DND-41 (cell line): Measurements from ENCODE around the gene ZNF583.

ENCODE experiments used
- EZH2 ChIP-seq: IDR thresholded peaks from 3 replicates; pipeline ENCODE4 v1.6.1; 2012; ENCODE audit warnings: borderline replicate concordance, low read depth, mild to moderate bottlenecking, moderate library complexity, low read length, inconsistent platforms; ENCODE audit not compliant: severe bottlenecking
- TF ChIP-seq, protein P1 (sequence below): IDR thresholded peaks from 2 replicates; pipeline ENCODE4 v1.5.1; 2012; ENCODE audit warnings: borderline replicate concordance, low read length, moderate library complexity, mild to moderate bottlenecking; ENCODE audit not compliant: poor library complexity, severe bottlenecking; ENCODE audit errors: extremely low read depth

DNA sequence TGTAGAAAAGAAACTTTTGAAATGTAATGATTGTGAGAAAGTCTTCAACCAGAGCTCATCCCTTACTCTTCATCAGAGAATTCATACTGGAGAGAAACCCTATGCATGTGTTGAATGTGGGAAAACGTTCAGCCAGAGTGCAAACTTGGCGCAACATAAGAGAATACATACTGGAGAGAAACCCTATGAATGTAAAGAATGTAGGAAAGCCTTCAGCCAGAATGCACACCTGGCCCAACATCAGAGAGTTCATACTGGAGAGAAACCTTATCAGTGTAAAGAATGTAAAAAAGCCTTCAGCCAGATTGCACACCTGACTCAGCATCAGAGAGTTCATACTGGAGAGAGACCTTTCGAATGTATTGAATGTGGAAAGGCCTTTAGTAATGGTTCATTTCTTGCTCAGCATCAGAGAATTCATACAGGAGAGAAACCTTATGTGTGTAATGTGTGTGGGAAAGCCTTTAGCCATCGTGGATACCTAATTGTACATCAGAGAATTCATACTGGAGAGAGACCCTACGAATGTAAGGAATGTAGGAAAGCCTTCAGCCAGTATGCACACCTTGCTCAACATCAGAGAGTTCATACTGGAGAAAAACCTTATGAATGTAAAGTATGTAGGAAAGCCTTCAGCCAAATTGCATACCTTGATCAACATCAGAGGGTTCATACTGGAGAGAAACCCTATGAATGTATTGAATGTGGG is 19.3 kb downstream of the ZNF583 start:
- TF ChIP-seq, protein P1, sequence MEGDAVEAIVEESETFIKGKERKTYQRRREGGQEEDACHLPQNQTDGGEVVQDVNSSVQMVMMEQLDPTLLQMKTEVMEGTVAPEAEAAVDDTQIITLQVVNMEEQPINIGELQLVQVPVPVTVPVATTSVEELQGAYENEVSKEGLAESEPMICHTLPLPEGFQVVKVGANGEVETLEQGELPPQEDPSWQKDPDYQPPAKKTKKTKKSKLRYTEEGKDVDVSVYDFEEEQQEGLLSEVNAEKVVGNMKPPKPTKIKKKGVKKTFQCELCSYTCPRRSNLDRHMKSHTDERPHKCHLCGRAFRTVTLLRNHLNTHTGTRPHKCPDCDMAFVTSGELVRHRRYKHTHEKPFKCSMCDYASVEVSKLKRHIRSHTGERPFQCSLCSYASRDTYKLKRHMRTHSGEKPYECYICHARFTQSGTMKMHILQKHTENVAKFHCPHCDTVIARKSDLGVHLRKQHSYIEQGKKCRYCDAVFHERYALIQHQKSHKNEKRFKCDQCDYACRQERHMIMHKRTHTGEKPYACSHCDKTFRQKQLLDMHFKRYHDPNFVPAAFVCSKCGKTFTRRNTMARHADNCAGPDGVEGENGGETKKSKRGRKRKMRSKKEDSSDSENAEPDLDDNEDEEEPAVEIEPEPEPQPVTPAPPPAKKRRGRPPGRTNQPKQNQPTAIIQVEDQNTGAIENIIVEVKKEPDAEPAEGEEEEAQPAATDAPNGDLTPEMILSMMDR = no peak
- no peak for TF ChIP-seq EZH2
